HepG2 (cell line): Measurements from ENCODE around the gene TMEM141. TPM values are rescaled to one million over a fixed set of nuclear protein-coding genes. Genes with fewer than 3 reads are reported as not detected.

Source experiments
- ATAC-seq: fragments of 200-7000 bp; cut with Tn5 transposase; 3 replicates; pipeline ENCODE4 v1.9.1; 2020; ENCODE audit warnings: mild to moderate bottlenecking, moderate library complexity
- BruUV-seq: library from RNA; stranded (reverse); fragments of 400-500 nt; replicated peaks from 2 replicates; lab custom pipeline; 2021; lab: Mats Ljungman, UMichigan
- CTCF ChIA-PET: fragments of 300-600 bp; formaldehyde crosslinking; extraction: SDS; loops from one replicate; lab custom pipeline; 2021; ENCODE audit warnings: low total read pairs, inconsistent platforms, low intra/inter-chr PET ratio; lab: Yijun Ruan, JAX
- POLR2A ChIA-PET: fragments of 350-600 bp; sonication (Branson Sonifier 250); formaldehyde crosslinking; loops from one replicate; lab custom pipeline; 2020; ENCODE audit warnings: antibody characterized with exemption, inconsistent platforms; lab: Yijun Ruan, JAX
- DNase-seq: peaks from one replicate; pipeline ENCODE4 v3.0.0-alpha.2; 2015; ENCODE audit warnings: low spot score
- FAIRE-seq: peaks from 3 replicates; lab custom pipeline; 2011; peaks lifted over from hg19 to GRCh38; lab: Jason Lieb, UNC
- H2AFZ ChIP-seq: one replicate; pipeline ENCODE4 v1.6.1; 2011; ENCODE audit warnings: low read length, inconsistent platforms
- H3K27ac ChIP-seq: fragments of 300-600 bp; 3 replicates; pipeline ENCODE4 v1.8.0; 2011; ENCODE audit warnings: mixed run types, mild to moderate bottlenecking, mixed read lengths, low read length, inconsistent platforms; ENCODE audit not compliant: insufficient read depth; ENCODE audit errors: extremely low read length
- H3K27me3 ChIP-seq, 2 experiments: fragments of 200-600 bp in 1 of 2; 2 replicates in 1 of 2; 3 replicates in 1 of 2; pipeline versions ENCODE4 v1.6.0 to v1.8.0; 2011; ENCODE audit warnings: low read length in 2 of 2, mild to moderate bottlenecking in 2 of 2, moderate library complexity in 2 of 2, inconsistent platforms in 1 of 2; ENCODE audit not compliant: insufficient read depth in 2 of 2, control insufficient read depth in 1 of 2
- H3K36me3 ChIP-seq, 2 experiments: fragments of 200-600 bp in 1 of 2; replicated peaks in 1 of 2; 2 replicates in 1 of 2; 3 replicates in 1 of 2; pipeline versions ENCODE4 v1.5.1 to v1.8.0; 2011; ENCODE audit warnings: low read length in 2 of 2, inconsistent platforms in 1 of 2; ENCODE audit not compliant: insufficient read depth in 2 of 2, control insufficient read depth in 1 of 2
- H3K4me1 ChIP-seq: 2 replicates; pipeline ENCODE4 v1.5.1; 2012; ENCODE audit warnings: low read length, inconsistent platforms; ENCODE audit not compliant: insufficient read depth
- H3K4me2 ChIP-seq: 2 replicates; pipeline ENCODE4 v1.6.0; 2011; ENCODE audit warnings: low read depth, low read length, inconsistent platforms
- H3K4me3 ChIP-seq, 3 experiments: fragments of 200-600 bp in 1 of 3; sonication (generic), shearing (Covaris generic) in 1 of 3; replicated peaks in 1 of 3; 2 replicates each; pipeline ENCODE4 v1.5.1; 2011 to 2016; ENCODE audit warnings: low read length in 3 of 3, inconsistent platforms in 2 of 3, low read depth in 2 of 3, mild to moderate bottlenecking in 2 of 3, control low read depth in 1 of 3, mixed read lengths in 1 of 3; ENCODE audit not compliant: insufficient read depth in 1 of 3
- H3K79me2 ChIP-seq: one replicate; pipeline ENCODE4 v1.6.1; 2011; ENCODE audit warnings: low read length, inconsistent platforms; ENCODE audit not compliant: insufficient read depth
- H3K9ac ChIP-seq: 2 replicates; pipeline ENCODE4 v1.6.0; 2011; ENCODE audit warnings: mild to moderate bottlenecking, low read depth, low read length, inconsistent platforms; ENCODE audit not compliant: insufficient read depth
- H3K9me3 ChIP-seq: 2 replicates; pipeline ENCODE4 v1.5.1; 2012; ENCODE audit warnings: mild to moderate bottlenecking, low read length
- H4K20me1 ChIP-seq: 2 replicates; pipeline ENCODE4 v1.6.0; 2011; ENCODE audit warnings: inconsistent platforms, mild to moderate bottlenecking, low read length, moderate library complexity; ENCODE audit not compliant: insufficient read depth
- ATF5 ChIP-seq: sonication (generic); formaldehyde crosslinking; IDR thresholded peaks from 2 replicates; pipeline ENCODE4 v1.4.0; 2020; ENCODE audit warnings: mild to moderate bottlenecking, low read depth, missing genetic modification reagents
- HHEX ChIP-seq: IDR thresholded peaks from 2 replicates; pipeline ENCODE4 v1.6.1; 2016; ENCODE audit warnings: control low read depth
- KDM3A ChIP-seq: IDR thresholded peaks from 2 replicates; pipeline ENCODE4 v1.6.1; 2018; ENCODE audit warnings: low read depth, missing compliant biosample characterization
- KMT2B ChIP-seq: IDR thresholded peaks from 2 replicates; pipeline ENCODE4 v1.6.1; 2016; ENCODE audit warnings: missing genetic modification reagents, missing compliant biosample characterization
- LRRFIP1 ChIP-seq: sonication (generic); formaldehyde crosslinking; conservative IDR thresholded peaks from 2 replicates; pipeline ENCODE4 v1.4.0; 2020; ENCODE audit warnings: missing genetic modification reagents
- PAWR ChIP-seq: sonication (generic); formaldehyde crosslinking; IDR thresholded peaks from 2 replicates; pipeline ENCODE4 v1.4.0; 2020; ENCODE audit warnings: missing genetic modification reagents, mild to moderate bottlenecking, borderline replicate concordance
- YEATS4 ChIP-seq: sonication (generic); formaldehyde crosslinking; IDR thresholded peaks from 2 replicates; pipeline ENCODE4 v1.4.0; 2020; ENCODE audit warnings: missing genetic modification reagents, borderline replicate concordance
- ZNF432 ChIP-seq: sonication (generic); formaldehyde crosslinking; IDR thresholded peaks from 2 replicates; pipeline ENCODE4 v1.5.0; 2020; ENCODE audit warnings: missing genetic modification reagents, mild to moderate bottlenecking, borderline replicate concordance
- ZNF605 ChIP-seq: sonication (generic); formaldehyde crosslinking; IDR thresholded peaks from 2 replicates; pipeline ENCODE4 v1.8.0; 2022; ENCODE audit warnings: mild to moderate bottlenecking, missing genetic modification reagents
- ZSCAN20 ChIP-seq: sonication (generic); formaldehyde crosslinking; IDR thresholded peaks from 2 replicates; pipeline ENCODE4 v1.4.0; 2020; ENCODE audit warnings: missing genetic modification reagents, mild to moderate bottlenecking, borderline replicate concordance
- in situ Hi-C: cut with HindIII; loops from 2 replicates; pipeline ENCODE4 v1.10.0; 2017; ENCODE audit warnings: low pct_unique_long_range_greater_than_20kb; ENCODE audit not compliant: extremely low pct_ligation_motif_present
- intact Hi-C: fragments of 100-400 bp; cut with micrococcal nuclease; formaldehyde crosslinking; loops from one replicate; pipeline ENCODE4 v1.10.0; 2022; ENCODE audit not compliant: unreplicated experiment
- polyA plus RNA-seq, 8 experiments: library from polyadenylated mRNA; depleted of rRNA in 3 of 8; stranded (reverse) in 7 of 8; unstranded in 1 of 8; fragments of >200 nt; fragmentation: Illumina TruSeq in 4 of 8; extraction: Trizol in 4 of 8; gene quantifications; 2 replicates each; pipeline versions ENCODE4 v1.2.1 to v1.2.3, GENCODE V29; 2011 to 2016; ENCODE audit warnings: low read depth in 4 of 8, missing spikeins in 1 of 8, mixed read lengths in 1 of 8; ENCODE audit not compliant: insufficient read depth in 1 of 8
- total RNA-seq, 5 experiments: library from RNA; depleted of rRNA; stranded (reverse); fragments of >200 nt; fragmentation: Illumina TruSeq; extraction: Trizol; gene quantifications; 2 replicates each; pipeline ENCODE4 v1.2.3, GENCODE V29; 2016; ENCODE audit warnings: low read depth in 1 of 5
- TF ChIP-seq, protein P1 (sequence below): IDR thresholded peaks from 2 replicates; pipeline ENCODE4 v1.6.1; 2016; ENCODE audit warnings: missing compliant biosample characterization, missing genetic modification reagents, borderline replicate concordance
- TF ChIP-seq, protein P2 (sequence below): sonication (generic); formaldehyde crosslinking; IDR thresholded peaks from 2 replicates; pipeline ENCODE4 v1.5.1; 2020; ENCODE audit warnings: mild to moderate bottlenecking, missing genetic modification reagents, borderline replicate concordance

The TMEM141 gene
- total and polyA plus RNA-seq, 2 of the 13 experiments (the other 11 are each of a cell fraction or from before 2014, with no cell fraction given): 81.0 to 202 TPM

DNA sequence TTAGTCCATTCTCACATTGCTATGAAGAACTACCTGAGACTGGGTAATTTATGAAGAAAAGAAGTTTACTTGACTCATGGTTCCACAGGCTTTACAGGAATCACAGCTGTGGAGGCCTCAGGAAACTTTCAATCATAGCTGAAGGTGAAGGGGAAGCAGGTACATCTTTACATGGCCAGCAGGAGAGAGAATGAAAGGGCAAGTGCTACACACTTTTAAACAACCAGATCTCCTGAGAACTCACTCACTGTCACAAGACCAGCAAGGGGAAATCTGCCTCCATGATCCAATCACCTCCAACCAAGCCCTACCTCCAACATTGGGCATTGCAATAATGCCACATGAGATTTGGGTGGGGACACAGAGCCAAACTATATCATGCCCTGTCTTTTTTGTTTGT is 39.3 kb upstream of the TMEM141 start:
- in situ Hi-C loops: no loop called here
- Histone ChIP-seq H4K20me1 (no peaks in the 10 kb centered on the region), H3K9ac (no peak overlapping the region), H3K4me1 (peaks cover 12% of the 10 kb centered on the region; the same call in 1 of the 2 replicates), H3K36me3 (no peaks in the 10 kb centered on the region), H3K4me2 (no peak overlapping the region), H3K27ac (no peak overlapping the region), H2AFZ (no peak overlapping the region), H3K79me2 (no peaks in the 10 kb centered on the region), H3K9me3 (peaks cover 15% of the 10 kb centered on the region), H3K27me3 (peaks cover 14 to 56% of the 10 kb centered on the region in 2 experiments; a peak in 4 of 5 replicates), H3K4me3 (no peak overlapping the region)
- intact Hi-C loops: no loop called here
- no peak for FAIRE-seq
- ChIA-PET POLR2A (no interaction called here), CTCF (no interaction called here)
- DNase-seq: no peak
- no peak for ATAC-seq
- TF ChIP-seq ZNF605 (CRISPR knock-in tag) (no peak), YEATS4 (CRISPR knock-in tag) (no peak), PAWR (no peak), ATF5 (no peak), HHEX (CRISPR knock-in tag) (no peak), ZSCAN20 (no peak), KDM3A (no peak), LRRFIP1 (CRISPR knock-in tag) (no peak), KMT2B (CRISPR knock-in tag) (no peak), ZNF432 (CRISPR knock-in tag) (no peak)
- TF ChIP-seq, protein P1, sequence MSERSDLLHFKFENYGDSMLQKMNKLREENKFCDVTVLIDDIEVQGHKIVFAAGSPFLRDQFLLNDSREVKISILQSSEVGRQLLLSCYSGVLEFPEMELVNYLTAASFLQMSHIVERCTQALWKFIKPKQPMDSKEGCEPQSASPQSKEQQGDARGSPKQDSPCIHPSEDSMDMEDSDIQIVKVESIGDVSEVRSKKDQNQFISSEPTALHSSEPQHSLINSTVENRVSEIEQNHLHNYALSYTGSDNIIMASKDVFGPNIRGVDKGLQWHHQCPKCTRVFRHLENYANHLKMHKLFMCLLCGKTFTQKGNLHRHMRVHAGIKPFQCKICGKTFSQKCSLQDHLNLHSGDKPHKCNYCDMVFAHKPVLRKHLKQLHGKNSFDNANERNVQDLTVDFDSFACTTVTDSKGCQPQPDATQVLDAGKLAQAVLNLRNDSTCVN (CRISPR knock-in tag): no peak
- TF ChIP-seq, protein P2, sequence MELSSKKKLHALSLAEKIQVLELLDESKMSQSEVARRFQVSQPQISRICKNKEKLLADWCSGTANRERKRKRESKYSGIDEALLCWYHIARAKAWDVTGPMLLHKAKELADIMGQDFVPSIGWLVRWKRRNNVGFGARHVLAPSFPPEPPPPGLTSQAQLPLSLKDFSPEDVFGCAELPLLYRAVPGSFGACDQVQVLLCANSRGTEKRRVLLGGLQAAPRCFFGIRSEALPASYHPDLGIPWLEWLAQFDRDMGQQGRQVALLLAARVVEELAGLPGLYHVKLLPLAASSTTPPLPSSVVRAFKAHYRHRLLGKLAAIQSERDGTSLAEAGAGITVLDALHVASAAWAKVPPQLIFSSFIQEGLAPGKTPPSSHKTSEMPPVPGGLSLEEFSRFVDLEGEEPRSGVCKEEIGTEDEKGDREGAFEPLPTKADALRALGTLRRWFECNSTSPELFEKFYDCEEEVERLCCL (CRISPR knock-in tag): no peak
- no TSS peak for BruUV-seq
